Testis (tissue), 3 donors: ENCODE measurements around the gene BICD1. TPM values are rescaled to one million over a fixed set of nuclear protein-coding genes. Genes with fewer than 3 reads are reported as not detected.

Experiments used
- DNase-seq: peaks from one replicate; pipeline ENCODE4 v3.0.0-alpha.2; 2019
- H3K27ac ChIP-seq, 2 donors: fragments of 200-600 bp; sonication (generic); one replicate each; pipeline ENCODE4 v1.5.1; 2019
- H3K27me3 ChIP-seq: fragments of 200-600 bp; sonication (generic); one replicate; pipeline ENCODE4 v1.5.1; 2019
- H3K36me3 ChIP-seq: fragments of 200-600 bp; sonication (generic); one replicate; pipeline ENCODE4 v1.5.1; 2017; ENCODE audit warnings: low read depth; ENCODE audit errors: missing control alignments
- H3K4me1 ChIP-seq: fragments of 200-600 bp; sonication (generic); one replicate; pipeline ENCODE4 v1.5.1; 2019
- H3K4me3 ChIP-seq, 2 donors: fragments of 200-600 bp; sonication (generic); one replicate each; pipeline ENCODE4 v1.5.1; 2017 to 2019
- H3K9me3 ChIP-seq: fragments of 200-600 bp; sonication (generic); one replicate; pipeline ENCODE4 v1.5.1; 2017
- CTCF ChIP-seq, 3 experiments: fragments of 450-650 bp in 2 of 3; fragments of 200-600 bp in 1 of 3; sonication (generic) in 1 of 3; IDR thresholded peaks; one replicate each; pipeline ENCODE4 v1.5.1; 2016 to 2019; ENCODE audit warnings: antibody characterized with exemption in 3 of 3, mild to moderate bottlenecking in 2 of 3, moderate library complexity in 1 of 3
- POLR2A ChIP-seq: fragments of 450-650 bp; IDR thresholded peaks from one replicate; pipeline ENCODE4 v1.6.1; 2017; ENCODE audit warnings: antibody characterized with exemption, mild to moderate bottlenecking, moderate library complexity
- WGBS, 2 donors: methylation state at CpG; one replicate each; pipeline ENCODE4 v1.1.5; 2018; 5-methylcytosine and 5-hydroxymethylcytosine counted together
- intact Hi-C: fragments of 100-400 bp; cut with DNase I; formaldehyde crosslinking; loops from one replicate; pipeline ENCODE4 v1.15.1; 2023; ENCODE audit warnings: low total_unique reads
- polyA plus RNA-seq: library from polyadenylated mRNA; stranded (reverse); fragments of 350-450 nt; fragmentation: Illumina TruSeq; extraction: RNeasy Lipid Tissue Mini Kit (QIAGEN cat#74804); gene quantifications from one replicate; pipeline ENCODE4 v1.2.3, GENCODE V29; 2014; ENCODE audit warnings: low read depth, low replicate concordance; ENCODE audit not compliant: insufficient read depth
- total RNA-seq, 2 donors: library from RNA; depleted of rRNA; stranded (reverse); fragments of >200 nt; gene quantifications; one replicate each; pipeline ENCODE4 v1.2.3, GENCODE V29; 2016

The BICD1 gene
- total and polyA plus RNA-seq, 3 donors from 2014 or later: 8.4 to 28.7 (median 26.0) TPM

DNA sequence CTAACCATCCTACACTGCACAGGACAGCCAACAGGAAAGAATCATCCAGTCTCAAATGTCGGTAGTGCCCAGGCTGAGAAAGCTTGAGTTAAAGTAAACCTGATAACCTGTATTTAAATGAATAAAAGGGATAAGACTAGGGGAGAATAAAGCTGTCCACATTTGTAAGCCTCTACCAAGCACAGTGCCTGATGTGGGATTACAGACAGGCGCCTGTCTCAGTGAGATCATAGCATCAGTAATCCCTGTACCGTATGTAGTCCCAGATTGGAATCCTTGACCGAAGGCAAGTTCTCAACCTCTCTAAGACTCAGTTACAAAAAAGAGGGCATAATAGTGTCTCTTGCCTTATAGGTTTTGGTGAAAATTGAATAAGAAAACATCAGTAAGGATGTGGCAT is 59.9 kb downstream of the BICD1 start:
- H3K27me3 ChIP-seq: no peaks in the 10 kb centered on the region
- no peak overlapping the region for H3K4me3 ChIP-seq
- intact Hi-C loops: no loop called here
- TF ChIP-seq POLR2A: no peak
- TF ChIP-seq CTCF (IDR thresholded peaks at IDR 0.05): no peak
- 92 to 95% methylated on average over 4 of the region's 4 CpGs for WGBS, 2 donors
- H3K9me3 ChIP-seq: no peaks in the 10 kb centered on the region
- no peak overlapping the region for H3K27ac ChIP-seq
- no peak for DNase-seq
- no peaks in the 10 kb centered on the region for H3K36me3 ChIP-seq
- H3K4me1 ChIP-seq: no peaks in the 10 kb centered on the region

- Histone ChIP-seq H3K4me3 (no peak overlapping the region), H3K27ac (no peak overlapping the region), H3K9me3 (no peaks in the 10 kb centered on the region), H3K27me3 (no peaks in the 10 kb centered on the region), H3K36me3 (no peaks in the 10 kb centered on the region), H3K4me1 (no peaks in the 10 kb centered on the region)
- DNase-seq: no peak
- TF ChIP-seq CTCF (IDR thresholded peaks at IDR 0.05) (no peak), POLR2A (no peak)
- intact Hi-C loops: no loop called here
- 68 to 70% methylated on average over 6 of the region's 6 CpGs for WGBS, 2 donors
Observed at GRCh38 chr12:32170437-32170998, 63.9 kb downstream of the BICD1 start.

GRCh38 chr12:32171211-32171610 is 64.6 kb downstream of the BICD1 start:
- DNase-seq: no peak
- 87 to 92% methylated on average over 7 of the region's 7 CpGs for WGBS, 2 donors
- intact Hi-C loops: no loop called here
- Histone ChIP-seq H3K9me3 (no peaks in the 10 kb centered on the region), H3K4me3 (no peak overlapping the region), H3K27ac (no peak overlapping the region), H3K4me1 (no peaks in the 10 kb centered on the region), H3K36me3 (no peaks in the 10 kb centered on the region), H3K27me3 (no peaks in the 10 kb centered on the region)
- TF ChIP-seq POLR2A: no peak
- no peak for TF ChIP-seq CTCF (IDR thresholded peaks at IDR 0.05)

DNA sequence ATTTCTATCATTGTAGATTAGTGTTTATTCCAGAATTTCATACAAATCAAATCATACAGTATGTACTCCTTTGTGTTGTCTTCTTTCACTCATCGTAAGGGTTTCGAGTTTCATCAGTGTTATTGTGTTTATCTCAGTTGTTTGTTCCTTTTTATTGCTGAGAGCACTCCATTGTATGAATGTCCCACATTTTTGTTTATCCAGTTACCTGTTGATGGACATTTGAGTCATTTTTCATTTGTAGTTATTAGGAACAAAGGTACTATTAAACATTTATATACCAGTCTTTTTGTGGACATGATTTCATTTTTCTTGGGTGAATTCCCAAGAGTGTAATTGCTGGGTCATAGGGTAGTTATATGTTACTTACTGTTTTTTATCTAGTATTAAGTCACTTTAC is 70.0 kb downstream of the BICD1 start:
- no peaks in the 10 kb centered on the region for H3K4me1 ChIP-seq
- no peak for DNase-seq
- 93 to 99% methylated on average over 2 of the region's 2 CpGs for WGBS, 2 donors
- no peak for TF ChIP-seq CTCF (IDR thresholded peaks at IDR 0.05)
- TF ChIP-seq POLR2A: no peak
- no peak overlapping the region for H3K27ac ChIP-seq
- no peaks in the 10 kb centered on the region for H3K27me3 ChIP-seq
- intact Hi-C loops: no loop called here
- H3K36me3 ChIP-seq: no peaks in the 10 kb centered on the region
- H3K9me3 ChIP-seq: no peaks in the 10 kb centered on the region
- no peak overlapping the region for H3K4me3 ChIP-seq

- 90 to 92% methylated on average over 6 of the region's 6 CpGs for WGBS, 2 donors
- Histone ChIP-seq H3K27ac (no peak overlapping the region), H3K4me3 (no peak overlapping the region)
Observed at GRCh38 chr12:32178341-32179010, 71.8 kb downstream of the BICD1 start.

More at GRCh38 chr12:32178341-32179010, 71.8 kb downstream of the BICD1 start:
- Histone ChIP-seq H3K36me3 (no peaks in the 10 kb centered on the region), H3K9me3 (no peaks in the 10 kb centered on the region), H3K4me1 (no peaks in the 10 kb centered on the region), H3K27me3 (no peaks in the 10 kb centered on the region)
- no peak for DNase-seq
- intact Hi-C loops: no loop called here
- TF ChIP-seq POLR2A (no peak), CTCF (IDR thresholded peaks at IDR 0.05) (no peak)
